ENCODE results near the gene TPSAB1.

The TPSAB1 gene

GRCh38 chr16:1271724-1272413 is 31.4 kb downstream of the TPSAB1 start:
- peak; percentile 91 for DNase-seq

GRCh38 chr16:1272453-1273198 is 32.1 kb downstream of the TPSAB1 start:
- DNase-seq = no peak

GRCh38 chr16:1273816-1274215 is 33.3 kb downstream of the TPSAB1 start:
- no peak for DNase-seq

GRCh38 chr16:1274767-1275166 is 34.3 kb downstream of the TPSAB1 start:
- no peak for DNase-seq

GRCh38 chr16:1275791-1276579 is 35.5 kb downstream of the TPSAB1 start:
- no peak for DNase-seq

- no peak for DNase-seq
These were observed 36.0 kb downstream of the TPSAB1 start for GRCh38 chr16:1276580-1276878.

GRCh38 chr16:1277151-1277598 is 36.7 kb downstream of the TPSAB1 start:
- DNase-seq = no peak

- no peak for DNase-seq
These were observed 37.2 kb downstream of the TPSAB1 start for GRCh38 chr16:1277617-1278282.

GRCh38 chr16:1278477-1278876 is 38.0 kb downstream of the TPSAB1 start:
- no peak for DNase-seq

GRCh38 chr16:1279081-1279944 is 38.8 kb downstream of the TPSAB1 start:
- no peak for DNase-seq

GRCh38 chr16:1279945-1280589 is 39.6 kb downstream of the TPSAB1 start:
- no peak for DNase-seq

- DNase-seq = no peak
These were observed 40.3 kb downstream of the TPSAB1 start for GRCh38 chr16:1280783-1281182.

- no peak for DNase-seq
These were observed 41.0 kb downstream of the TPSAB1 start for GRCh38 chr16:1281517-1281916.

- DNase-seq = no peak
These were observed 41.9 kb downstream of the TPSAB1 start for GRCh38 chr16:1282324-1282973.

GRCh38 chr16:1283296-1283695 is 42.8 kb downstream of the TPSAB1 start:
- no peak for DNase-seq

- DNase-seq = no peak
These were observed 43.6 kb downstream of the TPSAB1 start for GRCh38 chr16:1283996-1284616.

- no peak for DNase-seq
These were observed 45.4 kb downstream of the TPSAB1 start for GRCh38 chr16:1285669-1286512.

GRCh38 chr16:1286513-1287094 is 46.1 kb downstream of the TPSAB1 start:
- DNase-seq = no peak

GRCh38 chr16:1287982-1288670 is 47.6 kb downstream of the TPSAB1 start:
- no peak for DNase-seq

Data from DMS153 (cell line).